ENCODE results near the gene CNTNAP4. TPM values are rescaled to one million over a fixed set of nuclear protein-coding genes. Genes with fewer than 3 reads are reported as not detected.

CNTNAP4 gene
- total and polyA plus RNA-seq, 2 of the 4 experiments (the other 2 are of a cell fraction): not detected

DNA sequence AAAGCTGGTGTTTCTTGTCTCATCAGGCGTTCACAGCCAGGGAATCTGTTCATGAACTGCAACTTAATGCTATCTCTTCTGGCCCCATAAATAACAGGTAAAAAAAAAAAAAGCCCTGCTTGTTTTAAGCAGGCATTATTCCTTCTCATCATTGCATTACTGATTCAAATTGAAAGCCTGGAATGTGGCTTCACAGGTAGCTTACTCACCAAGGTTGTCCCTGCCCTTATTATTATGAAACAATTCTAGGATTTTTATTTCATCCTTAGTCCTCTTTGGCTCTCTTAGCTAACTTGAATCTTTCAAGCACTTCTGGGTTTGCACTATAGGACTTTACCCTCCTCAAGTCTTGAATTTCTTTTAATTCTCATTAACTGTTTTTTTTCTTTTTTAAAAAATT lies 113.3 kb downstream of the CNTNAP4 start:
- no peak overlapping the region for H4K8ac ChIP-seq (ENCODE audit: low read depth in 2 of 2, low read length in 2 of 2)
- peaks cover 2% of the 10 kb centered on the region; the same call in 1 of the 2 replicates for H3K9me3 ChIP-seq (ENCODE audit: control insufficient read depth, insufficient read depth, low read length)
- intact Hi-C loops (cut with micrococcal nuclease): no loop called here
- no peak overlapping the region for H4K91ac ChIP-seq (ENCODE audit: insufficient read depth, low read depth, low read length)
- no CpG with 5 or more reads among the region's 1 CpG for WGBS, 2 experiments (ENCODE audit: extremely low coverage in 2 of 2, insufficient read length in 1 of 2)
- no peaks in the 10 kb centered on the region for H3K9me1 ChIP-seq (ENCODE audit: insufficient read depth, low read length)
- H3K36me3 ChIP-seq (ENCODE audit: control insufficient read depth, insufficient read depth, low read length): no peaks in the 10 kb centered on the region
- no peak overlapping the region for H3K14ac ChIP-seq (replicated peaks; ENCODE audit: low read depth, low read length)
- no peak overlapping the region for H2AFZ ChIP-seq (replicated peaks; ENCODE audit: low read length, poor library complexity)
- no peak overlapping the region for H2AK9ac ChIP-seq (replicated peaks; ENCODE audit: low read depth, low read length, poor library complexity)
- H3K4me3 ChIP-seq (ENCODE audit: insufficient read depth, low read depth, low read length): no peak overlapping the region
- no peaks in the 10 kb centered on the region for H3K79me1 ChIP-seq (ENCODE audit: low read depth in 1 of 2, low read length in 2 of 2)
- H3K18ac ChIP-seq (ENCODE audit: low read depth, low read length): no peak overlapping the region
- no peak overlapping the region for H3K23ac ChIP-seq (ENCODE audit: low read depth, low read length)
- BruUV-seq (replicated peaks): no TSS peak
- dilution Hi-C loops (cut with HindIII; ENCODE audit: low sequenced_read_pairs, unreplicated experiment): no loop called here
- H3K9ac ChIP-seq (ENCODE audit: low read depth, low read length): no peak overlapping the region
- DNase-seq (no peak), ATAC-seq (ENCODE audit: low read depth) (no peak)
- no peaks in the 10 kb centered on the region for H3K4me1 ChIP-seq (ENCODE audit: control insufficient read depth, insufficient read depth, low read length)
- H2BK20ac ChIP-seq (ENCODE audit: low read depth, low read length): no peak overlapping the region
- ChIA-PET POLR2A (ENCODE audit: unreplicated experiment) (no interaction called here), CTCF (interaction anchor here (0.6 kb wide), 1 partner anchor 1804 kb away, joined by 6 read pairs; no protein-coding TSS in a partner anchor)
- TF ChIP-seq RCOR1 (IDR thresholded peaks at IDR 0.05; ENCODE audit: insufficient replicate concordance, low read length): no peak
- no peak for TF ChIP-seq CHD1 (IDR thresholded peaks at IDR 0.05; ENCODE audit: low read depth, low read length)
- TF ChIP-seq, protein P1, sequence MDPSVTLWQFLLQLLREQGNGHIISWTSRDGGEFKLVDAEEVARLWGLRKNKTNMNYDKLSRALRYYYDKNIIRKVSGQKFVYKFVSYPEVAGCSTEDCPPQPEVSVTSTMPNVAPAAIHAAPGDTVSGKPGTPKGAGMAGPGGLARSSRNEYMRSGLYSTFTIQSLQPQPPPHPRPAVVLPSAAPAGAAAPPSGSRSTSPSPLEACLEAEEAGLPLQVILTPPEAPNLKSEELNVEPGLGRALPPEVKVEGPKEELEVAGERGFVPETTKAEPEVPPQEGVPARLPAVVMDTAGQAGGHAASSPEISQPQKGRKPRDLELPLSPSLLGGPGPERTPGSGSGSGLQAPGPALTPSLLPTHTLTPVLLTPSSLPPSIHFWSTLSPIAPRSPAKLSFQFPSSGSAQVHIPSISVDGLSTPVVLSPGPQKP (IDR thresholded peaks at IDR 0.05; ENCODE audit: borderline replicate concordance, low read depth, low read length): no peak
- TF ChIP-seq SMC3 (IDR thresholded peaks at IDR 0.05; ENCODE audit: low read depth, low read length): no peak
- TF ChIP-seq RFX5 (IDR thresholded peaks at IDR 0.05; ENCODE audit: low read depth, low read length): no peak
- TF ChIP-seq MAFK (IDR thresholded peaks at IDR 0.05; ENCODE audit: low read depth, low read length): no peak
- TF ChIP-seq, protein P2, sequence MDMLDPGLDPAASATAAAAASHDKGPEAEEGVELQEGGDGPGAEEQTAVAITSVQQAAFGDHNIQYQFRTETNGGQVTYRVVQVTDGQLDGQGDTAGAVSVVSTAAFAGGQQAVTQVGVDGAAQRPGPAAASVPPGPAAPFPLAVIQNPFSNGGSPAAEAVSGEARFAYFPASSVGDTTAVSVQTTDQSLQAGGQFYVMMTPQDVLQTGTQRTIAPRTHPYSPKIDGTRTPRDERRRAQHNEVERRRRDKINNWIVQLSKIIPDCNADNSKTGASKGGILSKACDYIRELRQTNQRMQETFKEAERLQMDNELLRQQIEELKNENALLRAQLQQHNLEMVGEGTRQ (IDR thresholded peaks at IDR 0.05; ENCODE audit: low read depth, low read length): no peak
- TF ChIP-seq BHLHE40 (IDR thresholded peaks at IDR 0.05; ENCODE audit: low read depth, low read length): no peak
- no peak for TF ChIP-seq RAD21 (IDR thresholded peaks at IDR 0.05; ENCODE audit: low read length)
- TF ChIP-seq MXI1 (IDR thresholded peaks at IDR 0.05; ENCODE audit: borderline replicate concordance, low read depth, low read length): no peak
- TF ChIP-seq CEBPB (IDR thresholded peaks at IDR 0.05; ENCODE audit: low read depth, low read length): no peak
- no peak for TF ChIP-seq NFE2L2 (IDR thresholded peaks at IDR 0.05; ENCODE audit: low read depth, low read length)
- TF ChIP-seq MAZ (IDR thresholded peaks at IDR 0.05; ENCODE audit: borderline replicate concordance, low read depth, low read length): no peak
- in situ Hi-C loops (cut with MboI; ENCODE audit: low sequenced_read_pairs): no loop called here
- no peaks in the 10 kb centered on the region for H4K20me1 ChIP-seq (ENCODE audit: insufficient read depth, low read length)
- H2BK5ac ChIP-seq (ENCODE audit: low read depth, low read length, poor library complexity, severe bottlenecking): no peak overlapping the region
- no peak overlapping the region for H2BK120ac ChIP-seq (ENCODE audit: low read depth, low read length)
- H4K5ac ChIP-seq (ENCODE audit: low read depth, low read length): no peak overlapping the region
- no peak overlapping the region for H2AK5ac ChIP-seq (ENCODE audit: low read depth, low read length)
- no peak overlapping the region for H2BK15ac ChIP-seq (ENCODE audit: low read depth, low read length)
- H3K27me3 ChIP-seq (ENCODE audit: control insufficient read depth, insufficient read depth, low read length): no peaks in the 10 kb centered on the region
- H3K4me2 ChIP-seq (ENCODE audit: low read depth, low read length): no peak overlapping the region
- no peak overlapping the region for H3K56ac ChIP-seq (ENCODE audit: extremely low read depth, insufficient read depth, low read length)
- H3K4ac ChIP-seq (ENCODE audit: low read depth, low read length): no peak overlapping the region
- H3K27ac ChIP-seq (ENCODE audit: insufficient read depth, low read length): no peak overlapping the region
